H9 (cell line): ENCODE measurements around the gene RNU1-1. TPM values are rescaled to one million over a fixed set of nuclear protein-coding genes. Genes with fewer than 3 reads are reported as not detected.
"Not testable (repeated sequence)": the region's sequence is repeated elsewhere in the genome, so short reads cannot be mapped to it uniquely, and the experiment has no call there.

ENCODE experiments used
- DNase-seq: peaks from one replicate; pipeline ENCODE4 v3.0.0-alpha.2; 2017
- H2AFZ ChIP-seq: one replicate; pipeline ENCODE4 v1.6.1; 2013; ENCODE audit warnings: mild to moderate bottlenecking, low read length, control low read depth, moderate library complexity
- H2AK5ac ChIP-seq: 2 replicates; pipeline ENCODE4 v1.6.1; 2013; ENCODE audit warnings: low read length, control low read depth, mixed read lengths; ENCODE audit not compliant: insufficient read length
- H2BK120ac ChIP-seq: one replicate; pipeline ENCODE4 v1.6.1; 2013; ENCODE audit warnings: low read depth, mild to moderate bottlenecking, low read length, control low read depth, inconsistent platforms; ENCODE audit not compliant: poor library complexity, severe bottlenecking
- H2BK12ac ChIP-seq: 2 replicates; pipeline ENCODE4 v1.6.1; 2013; ENCODE audit warnings: low read length, control low read depth, mixed read lengths, low read depth; ENCODE audit not compliant: insufficient read length
- H2BK15ac ChIP-seq: 2 replicates; pipeline ENCODE4 v1.6.1; 2013; ENCODE audit warnings: low read depth, low read length, control low read depth
- H2BK20ac ChIP-seq: one replicate; pipeline ENCODE4 v1.6.1; 2013; ENCODE audit warnings: low read depth, mild to moderate bottlenecking, low read length, control low read depth, inconsistent platforms; ENCODE audit not compliant: poor library complexity, severe bottlenecking
- H2BK5ac ChIP-seq: 2 replicates; pipeline ENCODE4 v1.6.1; 2013; ENCODE audit warnings: low read length, control low read depth, mixed read lengths; ENCODE audit not compliant: insufficient read length
- H3K14ac ChIP-seq: 2 replicates; pipeline ENCODE4 v1.6.1; 2013; ENCODE audit warnings: low read length, control low read depth; ENCODE audit not compliant: insufficient read depth
- H3K18ac ChIP-seq: 2 replicates; pipeline ENCODE4 v1.6.1; 2013; ENCODE audit warnings: low read depth, mild to moderate bottlenecking, mixed read lengths, low read length, control low read depth; ENCODE audit not compliant: insufficient read length
- H3K23ac ChIP-seq: 2 replicates; pipeline ENCODE4 v1.6.1; 2013; ENCODE audit warnings: low read length, control low read depth, mixed read lengths, low read depth; ENCODE audit not compliant: insufficient read length
- H3K23me2 ChIP-seq: 2 replicates; pipeline ENCODE4 v1.6.1; 2013; ENCODE audit warnings: low read depth, mild to moderate bottlenecking, mixed read lengths, low read length, control low read depth; ENCODE audit not compliant: insufficient read length, poor library complexity, severe bottlenecking
- H3K27ac ChIP-seq: 2 replicates; pipeline ENCODE4 v1.5.1; 2013; ENCODE audit warnings: low read length, control low read depth, mixed read lengths, low read depth; ENCODE audit not compliant: insufficient read length
- H3K27me3 ChIP-seq: 2 replicates; pipeline ENCODE4 v1.6.1; 2013; ENCODE audit warnings: low read length, control low read depth, inconsistent platforms; ENCODE audit not compliant: insufficient read depth
- H3K4ac ChIP-seq: 2 replicates; pipeline ENCODE4 v1.6.1; 2013; ENCODE audit warnings: low read depth, mild to moderate bottlenecking, control low read depth, inconsistent platforms, low read length, moderate library complexity
- H3K4me1 ChIP-seq: 2 replicates; pipeline ENCODE4 v1.6.1; 2013; ENCODE audit warnings: low read length, control low read depth, inconsistent platforms; ENCODE audit not compliant: insufficient read depth
- H3K4me2 ChIP-seq: 2 replicates; pipeline ENCODE4 v1.6.1; 2013; ENCODE audit warnings: low read length, control low read depth, mixed read lengths; ENCODE audit not compliant: insufficient read length, insufficient read depth
- H3K56ac ChIP-seq: 2 replicates; pipeline ENCODE4 v1.6.1; 2013; ENCODE audit warnings: low read depth, mild to moderate bottlenecking, mixed read lengths, low read length, control low read depth; ENCODE audit not compliant: insufficient read length
- H3K79me1 ChIP-seq: 2 replicates; pipeline ENCODE4 v1.6.1; 2013; ENCODE audit warnings: low read depth, mild to moderate bottlenecking, moderate library complexity, low read length, control low read depth, inconsistent platforms; ENCODE audit not compliant: insufficient read depth, poor library complexity, severe bottlenecking
- H3K79me2 ChIP-seq: 2 replicates; pipeline ENCODE4 v1.6.1; 2013; ENCODE audit warnings: low read length, control low read depth, inconsistent platforms; ENCODE audit not compliant: insufficient read depth
- H3K9ac ChIP-seq: 2 replicates; pipeline ENCODE4 v1.6.1; 2013; ENCODE audit warnings: low read length, control low read depth, mixed read lengths; ENCODE audit not compliant: insufficient read length; ENCODE audit errors: extremely low read depth
- H3K9me3 ChIP-seq: one replicate; pipeline ENCODE4 v1.6.1; 2013; ENCODE audit warnings: low read depth, low read length, inconsistent platforms; ENCODE audit not compliant: control insufficient read depth
- H3T11ph ChIP-seq: one replicate; pipeline ENCODE4 v1.6.1; 2013; ENCODE audit warnings: mild to moderate bottlenecking, low read length, control low read depth, inconsistent platforms
- H4K20me1 ChIP-seq: one replicate; pipeline ENCODE4 v1.6.1; 2013; ENCODE audit not compliant: control insufficient read depth, insufficient read length, insufficient read depth
- H4K5ac ChIP-seq: 2 replicates; pipeline ENCODE4 v1.6.1; 2013; ENCODE audit warnings: low read depth, mild to moderate bottlenecking, mixed read lengths, low read length, control low read depth; ENCODE audit not compliant: insufficient read length
- H4K8ac ChIP-seq: replicated peaks from 2 replicates; pipeline ENCODE4 v1.6.1; 2013; ENCODE audit warnings: low read length, control low read depth, mixed read lengths, low read depth; ENCODE audit not compliant: insufficient read length
- H4K91ac ChIP-seq: 2 replicates; pipeline ENCODE4 v1.6.1; 2013; ENCODE audit warnings: low read depth, mild to moderate bottlenecking, moderate library complexity, mixed read lengths, low read length, control low read depth; ENCODE audit not compliant: insufficient read length
- H3K27ac Mint-ChIP-seq, 3 experiments: 2 replicates in 2 of 3; 3 replicates in 1 of 3; pipeline ENCODE4 v1.8.0; 2020 to 2021; ENCODE audit warnings: mixed read lengths in 3 of 3, mild to moderate bottlenecking in 1 of 3, moderate library complexity in 1 of 3
- H3K27me3 Mint-ChIP-seq: 2 replicates; pipeline ENCODE4 v1.8.0; 2021; ENCODE audit warnings: low read depth, mild to moderate bottlenecking, moderate library complexity, mixed read lengths
- H3K36me3 Mint-ChIP-seq, 3 experiments: 2 replicates in 2 of 3; 3 replicates in 1 of 3; pipeline ENCODE4 v1.8.0; 2020 to 2021; ENCODE audit warnings: low read depth in 3 of 3, mixed read lengths in 3 of 3; ENCODE audit not compliant: insufficient read depth in 1 of 3
- H3K4me1 Mint-ChIP-seq, 2 experiments: 2 replicates each; pipeline ENCODE4 v1.8.0; 2020; ENCODE audit warnings: mixed read lengths in 2 of 2
- H3K4me3 Mint-ChIP-seq, 2 experiments: 2 replicates in 1 of 2; 3 replicates in 1 of 2; pipeline ENCODE4 v1.8.0; 2020 to 2021; ENCODE audit warnings: mild to moderate bottlenecking in 2 of 2, mixed read lengths in 2 of 2, moderate library complexity in 1 of 2
- H3K9me3 Mint-ChIP-seq, 2 experiments: 2 replicates in 1 of 2; 3 replicates in 1 of 2; pipeline ENCODE4 v1.8.0; 2020; ENCODE audit warnings: mild to moderate bottlenecking in 2 of 2, mixed read lengths in 2 of 2, moderate library complexity in 1 of 2
- WGBS: extraction: QIAGEN DNeasy Blood & Tissue Kit; methylation state at CpG from one replicate; pipeline ENCODE4 v1.1.7; 2013; ENCODE audit warnings: missing lambda C conversion rate, low lambda C conversion rate, mixed read lengths; ENCODE audit not compliant: insufficient read length; ENCODE audit errors: extremely low coverage; 5-methylcytosine and 5-hydroxymethylcytosine counted together
- total RNA-seq: library from RNA; stranded (reverse); gene quantifications from 2 replicates; pipeline ENCODE4 v1.2.1, GENCODE V29; 2021

Gene RNU1-1
- total RNA-seq, 1 experiment from 2014 or later = 2,051 TPM

- H3K4me1 ChIP-seq, H3K27me3 ChIP-seq, H3K27ac Mint-ChIP-seq, H2BK15ac ChIP-seq, H3K4ac ChIP-seq, H4K20me1 ChIP-seq, H3K4me3 Mint-ChIP-seq, H3K4me2 ChIP-seq, H3K9me3 ChIP-seq, H3K27ac ChIP-seq, H3K56ac ChIP-seq, H3K79me2 ChIP-seq, H3K9ac ChIP-seq, H4K8ac ChIP-seq, H3K14ac ChIP-seq, H2BK12ac ChIP-seq, H2BK5ac ChIP-seq, H3K4me1 Mint-ChIP-seq, H2AK5ac ChIP-seq, H3K23me2 ChIP-seq, H3K23ac ChIP-seq, H3K27me3 Mint-ChIP-seq, H4K5ac ChIP-seq, H3K18ac ChIP-seq, H4K91ac ChIP-seq, DNase-seq, H3K79me1 ChIP-seq, H2BK120ac ChIP-seq, H2AFZ ChIP-seq, H3T11ph ChIP-seq, H2BK20ac ChIP-seq, H3K9me3 Mint-ChIP-seq: not testable (repeated sequence)
- peaks cover 10 to 54% (median 36%) of the 10 kb centered on the region in 3 experiments for H3K36me3 Mint-ChIP-seq
- no CpG with 5 or more reads among the region's 26 CpGs for WGBS
These were observed 30.9 kb downstream of the RNU1-1 start for GRCh38 chr1:16483146-16483545.
